ENCODE results near the gene UTS2R.
A peak's percentile ranks its signal among the peaks of the same experiment; 100 is the strongest.
"Not testable (repeated sequence)": the region's sequence is repeated elsewhere in the genome, so short reads cannot be mapped to it uniquely, and the experiment has no call there.

UTS2R gene

GRCh38 chr17:82354804-82355308 lies 16.7 kb upstream of the UTS2R start:
- no peak for DNase-seq (ENCODE audit: low read depth in 2 of 2)

GRCh38 chr17:82355770-82356427 lies 15.7 kb upstream of the UTS2R start:
- DNase-seq (ENCODE audit: low read depth in 2 of 2), result no peak

GRCh38 chr17:82356845-82357355 lies 14.7 kb upstream of the UTS2R start:
- no peak for DNase-seq (ENCODE audit: low read depth in 2 of 2)

GRCh38 chr17:82357394-82357793 lies 14.2 kb upstream of the UTS2R start:
- no peak for DNase-seq (ENCODE audit: low read depth in 2 of 2)

- no peak for DNase-seq (ENCODE audit: low read depth in 2 of 2)
Measured at GRCh38 chr17:82358465-82359350, 12.9 kb upstream of the UTS2R start, which contains the start of gene TEX19. Gene TEX19, plus strand, starts transcription at chr17:82359247. Its CDS starts 2,904 bp downstream, at chr17:82362151.

- not testable (repeated sequence) for DNase-seq (ENCODE audit: low read depth in 2 of 2)
Measured at GRCh38 chr17:82359451-82360074, 12.0 kb upstream of the UTS2R start.

GRCh38 chr17:82361885-82362633 lies 9.5 kb upstream of the UTS2R start:
- DNase-seq (ENCODE audit: low read depth in 2 of 2), result no peak

GRCh38 chr17:82365606-82366295 lies 5.8 kb upstream of the UTS2R start:
- DNase-seq (ENCODE audit: low read depth in 2 of 2), result no peak

- no peak for DNase-seq (ENCODE audit: low read depth in 2 of 2)
Measured at GRCh38 chr17:82366749-82367148, 4.8 kb upstream of the UTS2R start.

GRCh38 chr17:82367724-82368524 lies 3.6 kb upstream of the UTS2R start:
- DNase-seq (ENCODE audit: low read depth in 2 of 2), result no peak

- DNase-seq (ENCODE audit: low read depth in 2 of 2), result no peak
Measured at GRCh38 chr17:82369211-82369610, 2.4 kb upstream of the UTS2R start.

GRCh38 chr17:82370471-82371332 lies 863 bp upstream of the UTS2R start:
- peak in 1 of 2 donors; percentile 11 for DNase-seq (ENCODE audit: low read depth in 2 of 2)

GRCh38 chr17:82372249-82373071 lies 895 bp downstream of the UTS2R start:
- DNase-seq (ENCODE audit: low read depth in 2 of 2), result no peak

- not testable (repeated sequence) for DNase-seq (ENCODE audit: low read depth in 2 of 2)
Measured at GRCh38 chr17:82373072-82373452, 1.5 kb downstream of the UTS2R start.

- DNase-seq (ENCODE audit: low read depth in 2 of 2), result no peak
Measured at GRCh38 chr17:82373731-82374625, 2.4 kb downstream of the UTS2R start.

- no peak for DNase-seq (ENCODE audit: low read depth in 2 of 2)
Measured at GRCh38 chr17:82374626-82375331, 3.2 kb downstream of the UTS2R start.

Data from stimulated activated CD4-positive, alpha-beta T cell treated with anti-CD3 and anti-CD28 coated beads, Interleukin-1b, Interleukin-23, amount 100 ng/mL, for 1 hour (primary cell).